Caco-2 (cell line): Measurements from ENCODE around the gene BCL2L13. TPM values are rescaled to one million over a fixed set of nuclear protein-coding genes. Genes with fewer than 3 reads are reported as not detected.
"Not testable (repeated sequence)": the region's sequence is repeated elsewhere in the genome, so short reads cannot be mapped to it uniquely, and the experiment has no call there.

Source experiments
- BruUV-seq: library from RNA; stranded (reverse); fragments of 400-500 nt; replicated peaks from 2 replicates; lab custom pipeline; 2021; lab: Mats Ljungman, UMichigan
- CTCF ChIA-PET: fragments of 300-600 bp; sonication (Branson Sonifier 250); formaldehyde crosslinking; loops from one replicate; lab custom pipeline; 2022; ENCODE audit warnings: antibody characterized with exemption; lab: Charles Lee
- POLR2A ChIA-PET: fragments of 300-600 bp; sonication (Branson Sonifier 250); formaldehyde crosslinking; loops from one replicate; lab custom pipeline; 2022; ENCODE audit warnings: antibody characterized with exemption; lab: Charles Lee
- DNase-seq, 2 experiments: peaks; one replicate each; pipeline versions ENCODE4 v3.0.0 to v3.0.0-alpha.2; 2020 to 2022
- H3K27me3 ChIP-seq: replicated peaks from 2 replicates; pipeline ENCODE4 v1.6.0; 2011; ENCODE audit warnings: low read length; ENCODE audit not compliant: control insufficient read depth, insufficient read depth
- H3K36me3 ChIP-seq: 2 replicates; pipeline ENCODE4 v1.5.1; 2011; ENCODE audit warnings: low read length; ENCODE audit not compliant: control insufficient read depth, insufficient read depth
- H3K4me1 ChIP-seq: fragments of 250-450 bp; sonication (Bioruptor Pico); 2 replicates; pipeline ENCODE4 v1.5.1; 2020; ENCODE audit warnings: mild to moderate bottlenecking
- H3K4me3 ChIP-seq: 2 replicates; pipeline ENCODE4 v1.5.1; 2011; ENCODE audit warnings: low read depth, mild to moderate bottlenecking, control low read depth, low read length
- H3K9me3 ChIP-seq: fragments of 250-450 bp; sonication (Bioruptor Pico); 2 replicates; pipeline ENCODE4 v1.5.1; 2020; ENCODE audit warnings: mild to moderate bottlenecking, moderate library complexity
- H3K27ac Mint-ChIP-seq: one replicate; pipeline ENCODE4 v1.8.0; 2022; ENCODE audit warnings: mixed read lengths; ENCODE audit not compliant: unreplicated experiment
- H3K27me3 Mint-ChIP-seq: one replicate; pipeline ENCODE4 v1.8.0; 2022; ENCODE audit warnings: mixed read lengths; ENCODE audit not compliant: insufficient read depth, unreplicated experiment
- H3K36me3 Mint-ChIP-seq: one replicate; pipeline ENCODE4 v1.8.0; 2022; ENCODE audit warnings: mild to moderate bottlenecking, mixed read lengths; ENCODE audit not compliant: insufficient read depth, unreplicated experiment
- H3K4me1 Mint-ChIP-seq: one replicate; pipeline ENCODE4 v1.8.0; 2022; ENCODE audit warnings: low read depth, mixed read lengths; ENCODE audit not compliant: unreplicated experiment
- H3K4me3 Mint-ChIP-seq: one replicate; pipeline ENCODE4 v1.8.0; 2022; ENCODE audit warnings: mild to moderate bottlenecking, moderate library complexity, mixed read lengths; ENCODE audit not compliant: unreplicated experiment
- H3K9me3 Mint-ChIP-seq: one replicate; pipeline ENCODE4 v1.8.0; 2022; ENCODE audit warnings: mixed read lengths; ENCODE audit not compliant: unreplicated experiment
- CTCF ChIP-seq, 2 experiments: fragments of 200-600 bp in 1 of 2; IDR thresholded peaks; 1 replicate in 1 of 2; 2 replicates in 1 of 2; pipeline versions ENCODE4 v1.5.1 to v1.8.0; 2011 to 2022; ENCODE audit warnings: antibody characterized with exemption in 1 of 2, control low read depth in 1 of 2, inconsistent platforms in 1 of 2, low read depth in 1 of 2, low read length in 1 of 2, mild to moderate bottlenecking in 1 of 2, moderate library complexity in 1 of 2; ENCODE audit not compliant: insufficient read depth in 1 of 2, severe bottlenecking in 1 of 2, unreplicated experiment in 1 of 2
- intact Hi-C: fragments of 100-400 bp; cut with micrococcal nuclease; formaldehyde crosslinking; loops from one replicate; pipeline ENCODE4 v1.10.0; 2022; ENCODE audit not compliant: unreplicated experiment
- total RNA-seq: library from RNA; stranded (reverse); gene quantifications from 2 replicates; pipeline ENCODE4 v1.2.3, GENCODE V29; 2022

The BCL2L13 gene
- total RNA-seq, 1 experiment from 2014 or later, result 34.3 TPM

GRCh38 chr22:17761138-17761488, 122.6 kb downstream of the BCL2L13 start:
- H3K9me3 ChIP-seq, result no peaks in the 10 kb centered on the region
- no peaks in the 10 kb centered on the region for H3K27me3 Mint-ChIP-seq
- no peaks in the 10 kb centered on the region for H3K9me3 Mint-ChIP-seq
- H3K27ac Mint-ChIP-seq, result no peak overlapping the region
- no peak overlapping the region for H3K4me3 ChIP-seq
- H3K4me1 ChIP-seq, result no peaks in the 10 kb centered on the region
- no peaks in the 10 kb centered on the region for H3K36me3 ChIP-seq
- H3K4me1 Mint-ChIP-seq, result peaks cover 13% of the 10 kb centered on the region
- no peak overlapping the region for H3K4me3 Mint-ChIP-seq
- TF ChIP-seq CTCF (IDR thresholded peaks at IDR 0.05; ENCODE audit: insufficient read depth in 1 of 2, low read depth in 1 of 2, low read length in 1 of 2, severe bottlenecking in 1 of 2, unreplicated experiment in 1 of 2), result no peak
- H3K36me3 Mint-ChIP-seq, result no peaks in the 10 kb centered on the region
- ChIA-PET CTCF (interaction anchor here (1.1 kb wide), 1 partner anchor 25 kb away, joined by 6 read pairs; no protein-coding TSS in a partner anchor), POLR2A (no interaction called here)
- no peaks in the 10 kb centered on the region for H3K27me3 ChIP-seq
- no peak for DNase-seq
- no TSS peak for BruUV-seq
- intact Hi-C loops, result no loop called here

GRCh38 chr22:17763442-17763841, 124.9 kb downstream of the BCL2L13 start:
- H3K27me3 ChIP-seq, H3K4me3 ChIP-seq, H3K36me3 ChIP-seq, H3K9me3 ChIP-seq, H3K4me1 ChIP-seq, H3K27ac Mint-ChIP-seq, H3K36me3 Mint-ChIP-seq, intact Hi-C loops, H3K9me3 Mint-ChIP-seq, H3K4me3 Mint-ChIP-seq, DNase-seq, H3K27me3 Mint-ChIP-seq, H3K4me1 Mint-ChIP-seq, BruUV-seq: not testable (repeated sequence)
- POLR2A ChIA-PET, result interaction anchor here (0.7 kb wide), 1 partner anchor 9 kb away, joined by 4 read pairs; no protein-coding TSS in a partner anchor
- CTCF ChIA-PET, result interaction anchor here (1.0 kb wide), 1 partner anchor 8 kb away, joined by 3 read pairs; no protein-coding TSS in a partner anchor

- no peaks in the 10 kb centered on the region for H3K4me1 ChIP-seq
- Mint-ChIP-seq H3K36me3 (no peaks in the 10 kb centered on the region), H3K4me1 (peaks cover 7% of the 10 kb centered on the region), H3K9me3 (no peaks in the 10 kb centered on the region), H3K27ac (no peak overlapping the region), H3K27me3 (no peaks in the 10 kb centered on the region), H3K4me3 (no peak overlapping the region)
- H3K27me3 ChIP-seq, result no peaks in the 10 kb centered on the region
- intact Hi-C loops, result no loop called here
- no peaks in the 10 kb centered on the region for H3K9me3 ChIP-seq
- no peaks in the 10 kb centered on the region for H3K36me3 ChIP-seq
- TF ChIP-seq CTCF (IDR thresholded peaks at IDR 0.05; ENCODE audit: insufficient read depth in 1 of 2, low read depth in 1 of 2, low read length in 1 of 2, severe bottlenecking in 1 of 2, unreplicated experiment in 1 of 2), result no peak
- no TSS peak for BruUV-seq
- DNase-seq, result no peak
- H3K4me3 ChIP-seq, result no peak overlapping the region
- POLR2A ChIA-PET, result no interaction called here
- CTCF ChIA-PET, result no interaction called here
Observed at GRCh38 chr22:17764036-17764435, 125.5 kb downstream of the BCL2L13 start.

- H3K27ac Mint-ChIP-seq, BruUV-seq, H3K9me3 Mint-ChIP-seq, DNase-seq, H3K9me3 ChIP-seq, H3K27me3 Mint-ChIP-seq, H3K36me3 Mint-ChIP-seq, H3K4me3 ChIP-seq, H3K36me3 ChIP-seq, intact Hi-C loops, H3K4me1 ChIP-seq, POLR2A ChIA-PET, CTCF ChIA-PET, H3K4me3 Mint-ChIP-seq, H3K27me3 ChIP-seq, H3K4me1 Mint-ChIP-seq: not testable (repeated sequence)
Observed at GRCh38 chr22:17764852-17765251, 126.3 kb downstream of the BCL2L13 start.
